ENCODE data around the gene SIM2. TPM values are rescaled to one million over a fixed set of nuclear protein-coding genes. Genes with fewer than 3 reads are reported as not detected.

The SIM2 gene
- total and polyA plus RNA-seq, 12 donors, result 0.01 to 0.16 (median 0.15) TPM; not detected in 9

GRCh38 chr21:36697060-36697850 is 1.7 kb upstream of the SIM2 start:
- no peak for TF ChIP-seq CTCF (IDR thresholded peaks at IDR 0.05)
- intact Hi-C loops (cut with DNase I), result no loop called here
- Histone ChIP-seq H3K27ac (no peak overlapping the region), H3K4me3 (no peak overlapping the region), H3K27me3 (peaks cover 90 to 100% (median 100%) of the 10 kb centered on the region in 7 donors), H3K36me3 (no peaks in the 10 kb centered on the region), H3K4me1 (peaks cover 18 to 77% (median 60%) of the 10 kb centered on the region in 9 donors), H3K9me3 (no peaks in the 10 kb centered on the region)
- DNase-seq, result no peak
- no peak for ATAC-seq
- 2 to 3% methylated on average over 58 of the region's 58 CpGs for WGBS, 2 donors

DNA sequence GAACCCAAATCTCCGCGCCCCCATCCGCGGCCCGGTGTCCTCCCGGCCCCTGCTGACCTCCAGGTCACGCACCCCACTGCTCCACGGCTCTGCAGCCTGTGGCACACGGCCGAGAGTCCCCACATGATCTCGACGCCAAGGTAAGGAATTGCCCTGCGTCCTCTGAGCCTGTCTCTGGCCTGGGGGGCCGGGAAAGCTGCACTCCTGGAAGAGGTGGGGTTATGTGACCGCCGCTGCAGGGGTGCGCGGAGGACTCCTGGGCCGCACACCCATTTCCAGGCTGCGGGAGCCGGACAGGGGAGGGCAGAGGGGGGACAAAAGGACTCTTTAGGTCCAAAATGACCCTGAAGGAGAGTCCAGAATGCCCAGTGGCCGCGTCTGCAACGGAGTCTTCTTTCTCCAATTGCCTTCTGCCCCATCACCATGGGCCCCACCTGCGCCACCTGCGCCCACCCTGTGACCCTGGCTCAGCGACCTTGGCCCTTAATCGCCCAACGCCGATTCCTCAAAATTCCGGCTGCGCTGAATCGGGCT is 997 bp upstream of the SIM2 start:
- 7 to 9% methylated on average over 33 of the region's 33 CpGs for WGBS, 2 donors

GRCh38 chr21:36698385-36698980 is 432 bp upstream of the SIM2 start:
- intact Hi-C loops (cut with DNase I), result no loop called here
- H3K36me3 ChIP-seq, result no peaks in the 10 kb centered on the region
- no peak for TF ChIP-seq CTCF (IDR thresholded peaks at IDR 0.05)
- 1% methylated on average over 55 to 62 of the region's 62 CpGs for WGBS, 2 donors
- no peak overlapping the region for H3K27ac ChIP-seq
- H3K4me1 ChIP-seq, result peaks cover 18 to 65% (median 51%) of the 10 kb centered on the region in 9 donors
- ATAC-seq (peak in 3 of 8 donors; percentile 19 to 34 (median 31)), DNase-seq (no peak)
- no peaks in the 10 kb centered on the region for H3K9me3 ChIP-seq
- H3K27me3 ChIP-seq, result peaks cover 89 to 100% (median 100%) of the 10 kb centered on the region in 7 donors
- peak overlapping the region; percentile 35 to 58 (median 50) for H3K4me3 ChIP-seq

More for the DNA sequence above, 997 bp upstream of the SIM2 start:
- H3K4me3 ChIP-seq, result peak overlapping the region; percentile 35 to 58 (median 50)
- no peak for TF ChIP-seq CTCF (IDR thresholded peaks at IDR 0.05)
- ATAC-seq (no peak), DNase-seq (no peak)
- no peak overlapping the region for H3K27ac ChIP-seq
- H3K27me3 ChIP-seq, result peaks cover 93 to 100% (median 100%) of the 10 kb centered on the region in 7 donors
- H3K36me3 ChIP-seq, result no peaks in the 10 kb centered on the region
- intact Hi-C loops (cut with DNase I), result no loop called here
- no peaks in the 10 kb centered on the region for H3K9me3 ChIP-seq
- peaks cover 18 to 71% (median 56%) of the 10 kb centered on the region in 9 donors for H3K4me1 ChIP-seq

GRCh38 chr21:36699546-36700294 is 805 bp downstream of the SIM2 start:
- Histone ChIP-seq H3K27me3 (peaks cover 86 to 100% (median 100%) of the 10 kb centered on the region in 7 donors), H3K4me3 (peak overlapping the region; percentile 35 to 58 (median 50)), H3K4me1 (peaks cover 18 to 66% (median 52%) of the 10 kb centered on the region in 9 donors), H3K27ac (no peak overlapping the region), H3K9me3 (no peaks in the 10 kb centered on the region), H3K36me3 (no peaks in the 10 kb centered on the region)
- no peak for TF ChIP-seq CTCF (IDR thresholded peaks at IDR 0.05)
- intact Hi-C loops (cut with DNase I), result no loop called here
- ATAC-seq, result no peak
- WGBS, 2 donors, result 4 to 5% methylated on average over 60 to 67 of the region's 67 CpGs
- no peak for DNase-seq

Measured in heart right ventricle (tissue), 16 donors.